GM12872 (cell line): ENCODE data around the gene DPF3.

ENCODE experiments used
- CTCF ChIP-seq: IDR thresholded peaks from 3 replicates; pipeline ENCODE4 v1.5.1; 2011; ENCODE audit warnings: low read depth, mild to moderate bottlenecking, low read length, moderate library complexity; ENCODE audit not compliant: insufficient read depth

Gene DPF3

GRCh38 chr14:72616294-72616693 is 277.6 kb downstream of the DPF3 start:
- no peak for TF ChIP-seq CTCF

- no peak for TF ChIP-seq CTCF
Observed at GRCh38 chr14:72615451-72616121, 278.3 kb downstream of the DPF3 start.

GRCh38 chr14:72614891-72615415 is 278.9 kb downstream of the DPF3 start:
- no peak for TF ChIP-seq CTCF

GRCh38 chr14:72614365-72614764 is 279.5 kb downstream of the DPF3 start:
- TF ChIP-seq CTCF, result no peak

GRCh38 chr14:72613975-72614319 is 280.0 kb downstream of the DPF3 start:
- TF ChIP-seq CTCF, result no peak

- TF ChIP-seq CTCF, result no peak
Observed at GRCh38 chr14:72613231-72613974, 280.5 kb downstream of the DPF3 start.

GRCh38 chr14:72612041-72612440 is 281.9 kb downstream of the DPF3 start:
- TF ChIP-seq CTCF, result no peak
